GM11168 (cell line): ENCODE measurements around the gene PFAS.
"Not testable (repeated sequence)": the region's sequence is repeated elsewhere in the genome, so short reads cannot be mapped to it uniquely, and the experiment has no call there.

ENCODE experiments used
- in situ Hi-C: fragments of 300-500 bp; cut with MboI; formaldehyde crosslinking; loops from one replicate; pipeline ENCODE4 v1.12.0; 2022; ENCODE audit warnings: low sequenced_read_pairs; ENCODE audit not compliant: unreplicated experiment

Gene PFAS

DNA sequence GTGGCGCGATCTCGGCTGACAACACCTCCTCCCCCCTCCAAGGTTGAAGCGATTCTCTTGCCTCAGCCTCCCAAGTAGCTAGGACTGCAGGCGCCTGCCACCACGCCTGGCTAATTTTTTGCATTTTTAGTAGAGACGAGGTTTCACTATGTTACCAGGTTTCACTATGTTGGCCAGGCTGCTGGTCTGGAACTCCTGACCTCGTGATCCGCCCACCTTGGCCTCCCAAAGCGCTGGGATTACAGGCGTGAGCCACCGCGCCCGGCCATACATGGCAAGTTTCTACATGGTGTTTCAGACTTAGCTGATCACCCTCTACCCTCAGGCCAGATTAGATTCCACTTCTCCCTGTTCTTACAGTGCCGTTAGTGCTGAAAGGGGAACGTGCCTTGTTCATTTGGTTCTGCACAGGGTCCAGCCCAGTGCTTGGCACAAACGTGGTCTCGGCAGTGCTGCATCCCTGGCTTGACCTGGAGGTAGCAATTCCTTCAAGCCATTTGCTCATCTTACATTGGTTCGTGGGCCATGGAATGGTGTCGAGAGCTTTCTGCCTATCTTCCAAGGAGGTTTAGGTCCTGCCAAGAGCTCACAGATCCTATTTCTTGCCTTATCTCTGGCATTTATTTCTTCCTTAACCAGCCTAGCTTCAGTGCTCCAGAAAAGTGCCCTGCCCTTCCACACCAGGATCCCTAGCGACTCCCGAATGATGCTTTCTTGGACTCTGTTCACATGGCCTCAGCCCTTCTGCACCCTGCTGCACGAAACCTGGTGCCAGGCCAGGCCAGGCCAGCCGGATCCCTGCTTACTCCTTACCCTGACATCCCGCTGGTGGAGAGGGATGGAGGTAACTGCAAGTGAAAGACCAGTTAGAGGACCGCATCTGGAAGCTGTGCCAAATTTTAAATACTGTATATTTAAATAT lies 23.9 kb upstream of the PFAS start:
- in situ Hi-C loops, result loop anchor here (5.0 kb wide), 1 partner anchor 77 kb away; no protein-coding TSS in a partner anchor

DNA sequence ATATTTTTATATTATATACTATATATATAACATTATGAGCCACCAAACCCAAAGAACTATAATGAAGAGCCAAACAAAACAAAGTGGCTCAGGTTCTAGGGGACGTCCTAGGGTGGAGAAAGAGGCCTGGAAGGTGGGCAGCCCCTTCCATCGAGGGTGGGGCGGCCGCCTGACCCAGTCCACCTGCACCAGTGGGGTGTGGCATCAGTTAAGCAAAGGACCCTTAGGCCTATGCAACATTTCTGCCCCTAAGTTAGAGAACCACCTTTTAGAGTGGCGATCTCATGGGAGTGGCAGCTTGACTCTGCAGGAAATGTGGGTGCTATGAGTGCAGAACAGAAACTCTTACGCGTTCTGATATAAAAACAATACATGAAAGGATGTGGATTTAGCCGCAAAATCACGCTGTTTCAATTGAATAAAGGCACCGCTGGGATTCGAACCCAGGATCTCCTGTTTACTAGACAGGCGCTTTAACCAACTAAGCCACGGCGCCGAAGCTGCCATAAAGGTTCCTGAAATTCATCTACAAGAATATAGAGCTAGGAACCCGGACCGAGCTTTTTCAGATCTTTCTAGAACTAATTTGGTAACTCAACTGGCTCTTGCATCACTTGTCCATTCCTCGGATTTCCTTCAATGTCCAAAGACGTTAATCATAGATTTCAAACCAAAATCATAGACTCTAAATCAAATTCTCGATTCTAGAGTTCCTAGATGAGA lies 23.1 kb upstream of the PFAS start:
- in situ Hi-C loops, result no loop called here

DNA sequence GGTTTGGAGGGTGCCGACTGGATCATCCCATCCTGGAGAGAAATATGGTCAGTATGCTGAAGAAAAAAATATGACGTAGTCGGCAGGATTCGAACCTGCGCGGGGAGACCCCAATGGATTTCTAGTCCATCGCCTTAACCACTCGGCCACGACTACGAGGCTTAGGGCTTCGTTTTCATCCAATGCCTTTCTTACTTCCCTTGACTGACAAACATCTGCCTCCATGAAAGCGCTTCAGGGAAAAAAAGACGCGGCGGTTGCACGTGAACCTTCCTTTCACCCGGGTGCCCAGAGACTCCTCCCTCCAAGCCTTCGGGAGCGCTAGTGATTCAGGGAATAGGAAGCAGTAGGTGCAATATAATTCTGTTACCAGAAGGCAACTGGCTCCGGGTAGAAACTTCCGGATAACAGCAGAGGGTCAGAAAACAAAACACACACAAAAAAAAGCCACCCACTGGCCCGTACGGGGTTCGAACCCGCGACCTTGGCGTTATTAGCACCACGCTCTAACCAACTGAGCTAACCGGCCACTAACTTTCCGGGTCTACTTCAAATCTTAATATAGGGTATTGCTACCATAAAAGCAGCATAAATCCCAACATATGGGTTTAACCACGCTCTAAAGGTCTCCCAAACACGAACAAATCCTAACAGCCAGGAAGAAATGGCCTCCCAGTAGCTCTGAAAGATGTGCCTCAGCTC lies 22.4 kb upstream of the PFAS start:
- in situ Hi-C loops, result no loop called here

DNA sequence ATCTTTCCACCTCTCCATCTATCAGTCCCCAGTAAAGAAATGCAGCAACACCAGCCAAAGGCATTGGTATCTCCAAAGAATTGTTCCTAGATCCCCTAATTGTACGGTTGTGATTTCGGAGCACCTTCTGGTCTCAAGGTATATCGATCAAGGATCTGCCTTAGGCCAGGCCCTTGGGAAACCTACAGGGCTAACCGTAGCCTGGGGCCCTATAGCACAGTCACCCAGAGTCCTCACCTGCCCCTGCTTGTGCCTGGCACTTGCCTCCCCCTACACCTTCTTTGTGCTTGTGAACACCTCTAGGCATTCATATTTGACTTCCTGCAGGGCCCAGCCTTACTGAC lies 21.9 kb upstream of the PFAS start:
- in situ Hi-C loops, result no loop called here

DNA sequence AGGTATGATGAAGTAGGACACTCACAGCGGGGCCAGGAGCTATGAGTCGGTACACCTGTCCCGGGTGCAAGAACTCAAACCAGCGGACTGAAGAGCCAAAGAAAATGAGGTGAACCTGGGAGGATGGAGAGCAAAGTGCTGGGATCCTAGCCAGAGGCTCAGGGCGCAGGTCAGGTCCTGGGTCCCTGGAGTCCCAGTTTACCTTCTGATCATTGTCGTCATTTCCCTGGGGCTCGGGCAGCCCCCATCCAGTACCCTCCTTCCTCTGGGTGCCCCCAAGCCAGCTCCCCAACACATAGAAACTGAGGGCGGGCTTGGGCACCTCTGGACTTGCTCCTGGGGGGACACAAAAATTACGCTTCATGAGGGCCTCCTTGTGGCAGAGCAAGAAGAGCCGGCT lies 17.4 kb upstream of the PFAS start:
- in situ Hi-C loops, result no loop called here

DNA sequence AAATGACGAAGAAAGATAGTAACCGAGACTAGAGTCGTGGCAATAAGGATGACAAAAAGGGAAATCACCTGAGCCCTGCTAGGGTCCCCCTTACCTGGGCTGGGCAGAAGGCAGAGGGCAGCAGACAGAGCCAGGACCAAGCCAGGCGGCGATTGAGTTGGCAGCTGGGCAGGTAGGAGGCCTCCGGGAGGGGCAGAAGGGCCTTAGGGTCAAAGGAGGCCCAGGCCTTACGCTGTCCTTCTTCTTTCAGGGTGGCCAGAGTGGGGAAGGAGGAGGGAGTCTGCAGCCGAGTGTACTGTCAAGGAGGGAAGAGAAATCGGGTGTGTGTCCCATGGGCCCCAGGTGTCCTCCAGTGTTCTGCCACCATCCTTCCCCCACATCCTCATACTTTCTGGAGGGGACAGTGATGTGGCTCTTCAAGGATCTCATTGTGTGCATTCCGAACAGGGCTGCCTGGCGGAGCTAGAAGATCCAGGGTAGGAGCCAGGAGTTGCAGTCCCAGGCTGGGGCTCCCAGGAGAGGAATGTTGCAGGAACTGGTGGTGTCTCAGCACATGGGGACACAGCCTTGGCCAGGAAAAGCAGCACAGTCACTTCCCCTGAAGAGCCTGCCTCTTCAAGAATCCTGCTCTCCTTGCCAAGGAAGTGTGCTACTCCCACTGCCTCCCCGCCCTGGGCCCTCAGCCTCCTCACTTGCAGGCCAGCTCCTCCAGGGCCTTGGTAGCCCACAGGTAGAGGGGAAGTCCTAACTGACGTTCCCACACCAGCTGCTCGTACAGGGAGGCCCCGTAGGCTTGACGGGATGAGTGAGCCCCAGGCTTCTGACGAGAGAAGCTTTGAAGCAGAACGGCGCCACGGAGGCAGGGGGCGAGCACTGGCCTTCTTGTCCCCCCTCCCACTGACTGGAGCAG lies 14.5 kb upstream of the PFAS start:
- in situ Hi-C loops, result no loop called here

DNA sequence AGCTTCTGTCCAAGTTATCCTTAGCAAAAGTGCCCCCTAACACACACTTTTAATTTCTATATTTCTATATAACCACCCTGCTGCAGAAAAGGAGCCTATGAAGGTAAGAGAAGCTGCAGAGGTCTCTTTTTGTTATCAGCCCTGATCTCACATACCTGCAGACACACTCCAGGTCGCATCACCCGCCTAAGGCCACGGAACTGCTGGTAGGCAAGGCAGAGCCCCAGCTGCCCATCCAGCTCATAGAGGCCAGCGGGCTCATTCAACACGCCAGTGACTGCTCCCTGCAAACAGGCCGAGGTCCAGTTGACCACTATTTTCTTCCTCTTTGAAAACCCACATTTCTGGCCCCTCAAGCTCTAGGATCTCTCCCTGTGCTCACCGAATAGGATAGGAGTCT lies 13.4 kb upstream of the PFAS start:
- in situ Hi-C loops, result no loop called here

DNA sequence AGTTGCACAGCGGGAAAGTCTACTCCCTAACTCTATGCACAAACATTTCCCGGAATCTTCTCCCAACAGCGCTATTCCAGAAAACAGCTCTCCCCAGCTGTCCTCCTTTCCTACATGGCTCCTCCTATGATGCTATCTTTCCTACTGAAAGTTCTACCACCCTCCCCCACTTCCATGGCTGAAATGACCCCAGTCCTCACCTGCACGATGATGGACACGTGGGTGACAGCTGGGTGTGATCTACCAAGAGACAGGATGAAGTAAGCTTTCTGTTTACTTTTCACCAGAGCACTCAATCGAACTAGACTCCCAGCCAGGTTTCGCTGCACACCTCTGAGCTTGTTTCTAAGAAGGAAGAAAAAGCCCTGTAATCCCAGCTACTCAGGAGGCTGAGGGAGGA lies 11.9 kb upstream of the PFAS start:
- in situ Hi-C loops, result no loop called here

DNA sequence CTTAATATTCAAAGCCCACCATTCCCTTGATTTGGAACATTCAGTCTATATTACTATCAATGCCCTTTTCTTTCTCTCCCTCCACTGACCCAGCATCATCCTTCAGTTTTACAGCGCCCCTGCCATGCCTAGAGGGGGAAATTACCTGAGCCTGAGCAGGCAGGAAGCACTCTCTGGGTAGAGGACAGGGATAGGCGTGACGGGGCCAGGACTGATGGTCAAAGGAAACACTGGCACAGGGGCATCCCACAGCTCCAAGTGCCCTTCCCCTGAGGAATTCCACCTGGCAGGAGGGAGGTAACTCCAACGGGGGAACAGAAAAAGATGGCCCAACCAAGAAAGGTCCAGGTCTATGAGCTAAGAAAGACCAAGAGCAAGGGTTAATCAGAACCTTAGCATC lies 11.2 kb upstream of the PFAS start:
- in situ Hi-C loops, result no loop called here

DNA sequence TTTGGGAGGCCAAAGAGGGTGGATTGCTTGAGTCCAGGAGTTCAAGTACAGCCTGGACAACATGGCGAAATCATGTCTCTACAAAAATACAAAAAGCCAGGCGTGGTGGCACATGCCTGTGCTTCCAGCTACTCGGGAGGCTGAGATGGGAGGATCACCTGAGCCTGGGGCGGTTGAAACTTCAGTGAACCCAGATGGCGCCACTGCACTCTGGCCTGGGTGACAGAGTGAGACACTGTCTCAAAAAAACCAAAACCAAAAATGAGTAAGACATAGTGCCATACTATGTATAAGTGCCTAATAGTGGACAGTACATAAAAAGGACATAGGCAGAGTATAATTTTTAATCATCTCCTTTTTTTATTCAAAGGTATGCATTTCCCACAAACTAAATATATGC lies 5.3 kb upstream of the PFAS start:
- in situ Hi-C loops, result no loop called here

DNA sequence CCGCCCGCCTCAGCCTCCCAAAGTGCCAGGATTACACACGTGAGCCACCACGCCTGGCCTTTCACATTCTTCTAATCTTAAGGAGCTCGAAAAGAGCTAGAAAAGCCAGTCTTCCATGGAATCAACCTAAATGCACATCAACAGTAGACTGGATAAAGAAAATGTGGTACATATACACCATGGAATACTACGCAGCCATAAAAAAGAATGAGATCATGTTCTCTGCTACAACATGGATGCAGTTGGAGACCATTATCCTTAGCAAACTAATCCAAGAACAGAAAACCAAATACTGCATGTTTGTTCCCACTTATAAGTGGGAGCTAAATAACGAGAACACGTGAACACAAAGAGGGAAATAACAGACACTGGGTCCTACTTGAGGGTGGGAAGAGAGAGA lies 4.3 kb upstream of the PFAS start:
- in situ Hi-C loops, result no loop called here

DNA sequence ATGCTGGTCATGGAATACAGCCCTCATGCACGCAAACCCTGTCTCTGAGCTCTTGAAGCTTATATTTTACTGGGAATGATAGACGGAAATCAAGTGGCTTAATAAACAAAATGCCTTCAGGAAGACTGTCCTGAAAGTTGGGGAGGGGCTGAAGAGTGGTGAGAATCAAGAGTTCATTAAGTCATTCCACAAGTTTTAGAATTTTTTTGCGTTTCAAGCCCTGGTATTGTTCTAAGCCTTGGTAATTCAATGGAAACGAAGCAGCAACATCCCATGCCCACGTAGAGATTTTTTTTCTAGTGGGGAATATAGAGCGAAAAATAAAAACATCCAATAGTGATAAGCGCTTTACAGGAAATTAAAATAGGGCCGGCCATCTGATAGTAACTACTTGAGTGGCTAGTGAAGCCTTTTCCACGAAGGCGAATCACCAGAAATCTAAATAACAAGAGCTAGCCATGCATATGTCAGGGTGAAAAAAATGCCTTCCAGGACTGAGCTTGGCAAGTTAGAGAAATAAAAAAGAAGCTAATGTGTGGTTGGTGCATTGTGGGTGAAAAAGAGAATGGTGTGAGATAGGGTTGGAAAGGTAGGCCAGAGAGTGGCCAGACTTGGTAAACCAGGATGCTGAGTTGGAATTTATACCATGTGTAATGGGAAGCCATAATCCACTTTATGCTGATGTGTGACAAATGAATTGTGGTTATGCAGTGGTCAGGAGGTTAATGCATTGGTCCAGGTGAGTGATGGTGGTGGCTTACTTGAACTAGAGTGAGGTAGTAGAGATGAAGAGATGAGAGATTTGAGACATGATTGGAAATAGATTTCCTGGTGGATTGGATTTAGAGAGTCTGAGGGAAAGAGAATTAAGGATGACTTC lies 772 bp downstream of the PFAS start:
- in situ Hi-C loops, result no loop called here

DNA sequence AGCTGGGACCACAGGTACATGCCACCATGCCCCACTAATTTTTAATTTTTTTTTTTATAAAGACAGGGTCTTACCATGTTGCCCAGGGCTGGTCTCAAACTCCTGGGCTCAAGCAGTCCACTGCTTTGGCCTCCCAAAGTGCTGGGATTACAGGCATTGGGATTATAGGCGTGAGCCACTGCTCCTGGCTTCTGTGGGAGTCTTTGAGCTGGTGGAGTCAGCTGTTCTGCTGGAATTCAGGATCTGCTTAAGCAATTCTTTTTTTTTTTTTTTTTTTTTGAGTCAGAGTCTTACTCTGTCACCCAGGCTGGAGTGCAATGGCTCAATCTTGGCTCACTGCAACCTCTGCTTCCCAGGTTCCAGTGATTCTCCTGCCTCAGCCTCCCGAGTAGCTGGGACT lies 2.3 kb downstream of the PFAS start:
- in situ Hi-C loops, result not testable (repeated sequence)

DNA sequence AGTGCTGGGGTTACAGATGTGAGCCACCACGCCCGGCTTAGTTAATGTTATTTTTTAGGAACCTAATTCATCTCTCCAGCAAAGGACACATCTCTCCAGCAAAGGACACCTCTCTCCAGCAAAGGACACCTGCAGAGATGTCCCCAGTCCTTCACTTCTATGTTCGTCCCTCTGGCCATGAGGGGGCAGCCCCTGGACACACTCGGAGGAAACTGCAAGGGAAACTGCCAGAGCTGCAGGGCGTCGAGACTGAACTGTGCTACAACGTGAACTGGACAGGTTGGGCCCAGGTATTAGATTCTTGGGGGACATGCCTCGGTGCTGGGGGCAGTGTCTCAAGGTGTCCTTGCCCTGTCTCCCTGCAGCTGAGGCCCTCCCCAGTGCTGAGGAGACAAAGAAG lies 4.7 kb downstream of the PFAS start:
- in situ Hi-C loops, result no loop called here

DNA sequence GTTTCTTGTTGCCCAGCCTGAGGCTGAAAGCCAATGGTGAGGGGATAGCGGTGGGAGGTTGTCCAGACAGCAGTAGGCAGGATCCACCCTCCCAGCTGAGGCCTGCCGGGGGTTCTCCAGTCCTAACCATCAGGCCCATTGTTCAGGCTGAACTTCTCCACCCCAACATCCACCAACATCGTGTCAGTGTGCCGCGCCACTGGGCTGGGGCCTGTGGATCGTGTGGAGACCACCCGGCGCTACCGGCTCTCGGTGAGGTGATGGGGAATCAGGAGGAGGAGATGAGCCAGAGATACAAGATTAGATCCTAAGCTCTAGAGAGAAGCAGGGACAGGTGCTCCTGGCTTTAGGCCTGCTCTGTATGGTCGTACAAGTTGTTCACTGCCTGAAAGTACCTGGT lies 5.8 kb downstream of the PFAS start:
- in situ Hi-C loops, result no loop called here

DNA sequence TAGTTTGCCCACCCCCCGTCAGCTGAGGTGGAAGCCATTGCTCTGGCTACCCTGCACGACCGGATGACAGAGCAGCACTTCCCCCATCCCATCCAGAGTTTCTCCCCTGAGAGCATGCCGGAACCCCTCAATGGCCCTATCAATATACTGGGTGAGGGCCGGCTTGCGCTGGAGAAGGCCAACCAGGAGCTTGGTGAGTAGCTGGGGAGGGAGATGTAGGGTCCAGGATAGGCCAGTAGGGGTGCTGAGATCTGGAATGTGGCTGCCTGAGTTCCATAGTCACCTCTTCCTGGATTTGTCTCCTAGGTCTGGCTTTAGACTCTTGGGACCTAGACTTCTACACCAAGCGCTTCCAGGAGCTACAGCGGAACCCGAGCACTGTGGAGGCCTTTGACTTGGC lies 6.4 kb downstream of the PFAS start:
- in situ Hi-C loops, result no loop called here

DNA sequence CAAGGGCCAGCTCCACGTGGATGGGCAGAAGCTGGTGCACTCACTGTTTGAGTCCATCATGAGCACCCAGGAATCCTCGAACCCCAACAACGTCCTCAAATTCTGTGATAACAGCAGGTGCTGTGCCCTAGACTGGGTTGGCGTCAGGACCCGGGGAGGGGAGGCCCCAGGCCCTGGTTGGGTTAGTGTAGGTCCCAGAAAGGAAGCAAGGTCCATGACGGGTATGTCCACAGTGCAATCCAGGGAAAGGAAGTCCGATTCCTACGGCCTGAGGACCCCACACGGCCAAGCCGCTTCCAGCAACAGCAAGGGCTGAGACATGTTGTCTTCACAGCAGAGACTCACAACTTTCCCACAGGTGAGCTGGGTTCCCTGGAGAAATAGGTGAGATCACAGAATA lies 7.2 kb downstream of the PFAS start:
- in situ Hi-C loops, result no loop called here

DNA sequence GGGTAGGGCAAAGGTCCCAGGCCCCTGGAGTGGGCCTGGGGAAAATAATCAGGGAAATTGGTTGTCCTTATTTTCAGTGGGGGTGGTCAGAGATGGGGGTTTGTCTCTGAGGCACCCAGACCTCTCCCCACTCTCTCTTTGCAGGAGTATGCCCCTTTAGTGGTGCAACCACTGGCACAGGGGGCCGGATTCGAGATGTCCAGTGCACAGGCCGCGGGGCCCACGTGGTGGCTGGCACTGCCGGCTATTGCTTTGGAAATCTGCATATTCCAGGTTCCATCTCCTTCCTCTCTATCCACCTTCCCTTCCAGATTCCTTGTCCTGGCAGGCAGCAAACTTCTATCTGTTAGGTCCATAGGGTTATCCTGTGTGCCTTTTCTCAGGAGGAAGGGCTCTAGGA lies 7.6 kb downstream of the PFAS start:
- in situ Hi-C loops, result no loop called here

DNA sequence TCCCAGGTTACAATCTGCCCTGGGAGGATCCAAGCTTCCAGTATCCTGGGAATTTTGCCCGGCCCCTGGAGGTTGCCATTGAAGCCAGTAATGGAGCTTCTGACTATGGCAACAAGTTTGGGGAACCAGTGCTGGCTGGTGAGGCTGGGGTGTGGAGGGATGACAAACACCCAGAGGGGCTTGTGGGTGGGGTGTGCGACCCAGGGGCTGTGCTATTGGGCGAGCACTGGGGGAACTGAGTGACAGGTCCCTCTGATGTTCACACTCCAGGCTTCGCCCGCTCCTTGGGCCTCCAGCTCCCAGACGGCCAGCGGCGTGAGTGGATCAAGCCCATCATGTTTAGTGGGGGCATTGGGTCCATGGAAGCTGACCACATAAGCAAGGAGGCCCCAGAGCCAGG lies 8.7 kb downstream of the PFAS start:
- in situ Hi-C loops, result no loop called here
